Breast epithelium (tissue), 4 donors: ENCODE data around the gene MCM9. TPM values are rescaled to one million over a fixed set of nuclear protein-coding genes. Genes with fewer than 3 reads are reported as not detected.

Experiments
- DNase-seq, 2 donors: peaks; one replicate each; pipeline ENCODE4 v3.0.0-alpha.2; 2019; ENCODE audit warnings: low spot score in 2 of 2
- H3K27ac ChIP-seq, 2 donors: fragments of 200-600 bp; sonication (generic) in 1 of 2; one replicate each; pipeline ENCODE4 v1.5.1; 2016 to 2019; ENCODE audit warnings: mild to moderate bottlenecking in 1 of 2
- H3K27me3 ChIP-seq, 2 donors: fragments of 200-600 bp; sonication (generic) in 1 of 2; one replicate each; pipeline versions ENCODE4 v1.5.1 to v1.6.0; 2017 to 2019; ENCODE audit warnings: control low read depth in 1 of 2, mild to moderate bottlenecking in 1 of 2
- H3K36me3 ChIP-seq: fragments of 200-600 bp; one replicate; pipeline ENCODE4 v1.5.1; 2019
- H3K4me1 ChIP-seq, 2 donors: fragments of 200-600 bp; sonication (generic); one replicate each; pipeline ENCODE4 v1.5.1; 2016 to 2019; ENCODE audit warnings: control low read depth in 1 of 2
- H3K4me3 ChIP-seq, 3 donors: fragments of 200-600 bp; sonication (generic); 1 replicate in 2 of 3; 2 replicates in 1 of 3; pipeline ENCODE4 v1.5.1; 2016 to 2019; ENCODE audit warnings: mild to moderate bottlenecking in 3 of 3, moderate library complexity in 2 of 3
- H3K9me3 ChIP-seq, 2 donors: fragments of 200-600 bp; sonication (generic) in 1 of 2; one replicate each; pipeline ENCODE4 v1.5.1; 2016 to 2019; ENCODE audit warnings: control low read depth in 1 of 2
- POLR2A ChIP-seq: fragments of 450-650 bp; IDR thresholded peaks from one replicate; pipeline ENCODE4 v1.6.1; 2016; ENCODE audit warnings: antibody characterized with exemption, mild to moderate bottlenecking, moderate library complexity
- POLR2AphosphoS5 ChIP-seq, 3 donors: sonication (generic); formaldehyde crosslinking; IDR thresholded peaks; one replicate each; pipeline ENCODE4 v1.6.1; 2017; ENCODE audit warnings: antibody characterized with exemption in 3 of 3
- intact Hi-C: fragments of 100-400 bp; cut with DNase I; formaldehyde crosslinking; loops from one replicate; pipeline ENCODE4 v1.15.1; 2023; ENCODE audit warnings: low total_unique reads
- total RNA-seq, 3 donors: library from RNA; depleted of rRNA; stranded (reverse); fragments of >200 nt; gene quantifications; one replicate each; pipeline ENCODE4 v1.1.0, GENCODE V29; 2016
- TF ChIP-seq, protein P1 (sequence below), 3 donors: fragments of 450-650 bp; IDR thresholded peaks; one replicate each; pipeline ENCODE4 v1.5.1; 2016 to 2017; ENCODE audit warnings: antibody characterized with exemption in 3 of 3, mild to moderate bottlenecking in 3 of 3, moderate library complexity in 3 of 3

Gene MCM9
- total RNA-seq, 3 donors from 2014 or later: 17.9 to 40.5 (median 33.4) TPM

DNA sequence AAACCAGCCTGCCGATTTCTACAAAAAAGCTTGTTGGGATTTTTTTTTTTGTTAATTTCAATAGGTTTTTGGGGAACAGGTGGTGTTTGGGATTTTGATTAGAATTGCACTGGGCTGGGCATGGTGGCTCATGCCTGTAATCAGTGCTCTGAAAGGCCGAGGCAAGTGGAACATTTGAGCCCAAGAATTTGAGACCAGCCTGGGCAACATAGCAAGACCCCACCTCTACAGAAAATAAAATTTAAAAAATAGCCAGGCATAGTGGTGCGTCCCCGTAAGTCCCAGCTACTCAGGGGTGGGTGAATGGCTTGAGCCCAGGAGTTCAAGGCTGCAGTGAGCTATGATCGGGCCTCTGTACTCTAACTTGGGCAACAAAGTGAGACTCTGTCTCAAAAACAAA, 81.6 kb downstream of the MCM9 start:
- no peak for DNase-seq
- intact Hi-C loops: no loop called here
- H3K27me3 ChIP-seq: no peaks in the 10 kb centered on the region
- H3K27ac ChIP-seq: no peak overlapping the region
- no peaks in the 10 kb centered on the region for H3K36me3 ChIP-seq
- no peaks in the 10 kb centered on the region for H3K9me3 ChIP-seq
- H3K4me3 ChIP-seq: no peak overlapping the region
- H3K4me1 ChIP-seq: no peaks in the 10 kb centered on the region
- TF ChIP-seq POLR2A (no peak), POLR2AphosphoS5 (IDR thresholded peaks at IDR 0.05) (no peak)
- TF ChIP-seq, protein P1, sequence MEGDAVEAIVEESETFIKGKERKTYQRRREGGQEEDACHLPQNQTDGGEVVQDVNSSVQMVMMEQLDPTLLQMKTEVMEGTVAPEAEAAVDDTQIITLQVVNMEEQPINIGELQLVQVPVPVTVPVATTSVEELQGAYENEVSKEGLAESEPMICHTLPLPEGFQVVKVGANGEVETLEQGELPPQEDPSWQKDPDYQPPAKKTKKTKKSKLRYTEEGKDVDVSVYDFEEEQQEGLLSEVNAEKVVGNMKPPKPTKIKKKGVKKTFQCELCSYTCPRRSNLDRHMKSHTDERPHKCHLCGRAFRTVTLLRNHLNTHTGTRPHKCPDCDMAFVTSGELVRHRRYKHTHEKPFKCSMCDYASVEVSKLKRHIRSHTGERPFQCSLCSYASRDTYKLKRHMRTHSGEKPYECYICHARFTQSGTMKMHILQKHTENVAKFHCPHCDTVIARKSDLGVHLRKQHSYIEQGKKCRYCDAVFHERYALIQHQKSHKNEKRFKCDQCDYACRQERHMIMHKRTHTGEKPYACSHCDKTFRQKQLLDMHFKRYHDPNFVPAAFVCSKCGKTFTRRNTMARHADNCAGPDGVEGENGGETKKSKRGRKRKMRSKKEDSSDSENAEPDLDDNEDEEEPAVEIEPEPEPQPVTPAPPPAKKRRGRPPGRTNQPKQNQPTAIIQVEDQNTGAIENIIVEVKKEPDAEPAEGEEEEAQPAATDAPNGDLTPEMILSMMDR (IDR thresholded peaks at IDR 0.05): no peak

DNA sequence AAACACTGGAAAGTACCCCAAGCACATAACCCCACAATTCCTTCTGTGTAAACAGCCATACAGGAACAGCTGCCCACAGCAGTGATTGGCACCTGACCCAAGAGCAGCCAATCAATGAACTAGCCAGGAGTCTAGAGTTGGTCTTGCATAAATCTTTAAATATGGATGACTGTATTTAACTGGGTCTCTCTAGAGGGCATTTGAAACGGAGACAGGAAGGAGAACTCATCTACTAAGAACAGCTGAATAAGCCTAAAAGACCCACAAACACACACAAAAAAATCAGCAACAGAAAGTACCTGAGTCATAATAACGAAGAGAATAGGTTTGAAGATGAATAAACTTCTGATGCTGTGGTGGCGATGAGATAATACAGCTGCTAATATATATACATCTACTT, 90.0 kb downstream of the MCM9 start:
- no peaks in the 10 kb centered on the region for H3K36me3 ChIP-seq
- H3K9me3 ChIP-seq: no peaks in the 10 kb centered on the region
- H3K4me3 ChIP-seq: no peak overlapping the region
- intact Hi-C loops: no loop called here
- H3K27me3 ChIP-seq: no peaks in the 10 kb centered on the region
- H3K4me1 ChIP-seq: no peaks in the 10 kb centered on the region
- no peak overlapping the region for H3K27ac ChIP-seq
- no peak for DNase-seq
- TF ChIP-seq, protein P1 (IDR thresholded peaks at IDR 0.05): no peak
- TF ChIP-seq POLR2AphosphoS5 (IDR thresholded peaks at IDR 0.05): no peak
- TF ChIP-seq POLR2A: no peak

DNA sequence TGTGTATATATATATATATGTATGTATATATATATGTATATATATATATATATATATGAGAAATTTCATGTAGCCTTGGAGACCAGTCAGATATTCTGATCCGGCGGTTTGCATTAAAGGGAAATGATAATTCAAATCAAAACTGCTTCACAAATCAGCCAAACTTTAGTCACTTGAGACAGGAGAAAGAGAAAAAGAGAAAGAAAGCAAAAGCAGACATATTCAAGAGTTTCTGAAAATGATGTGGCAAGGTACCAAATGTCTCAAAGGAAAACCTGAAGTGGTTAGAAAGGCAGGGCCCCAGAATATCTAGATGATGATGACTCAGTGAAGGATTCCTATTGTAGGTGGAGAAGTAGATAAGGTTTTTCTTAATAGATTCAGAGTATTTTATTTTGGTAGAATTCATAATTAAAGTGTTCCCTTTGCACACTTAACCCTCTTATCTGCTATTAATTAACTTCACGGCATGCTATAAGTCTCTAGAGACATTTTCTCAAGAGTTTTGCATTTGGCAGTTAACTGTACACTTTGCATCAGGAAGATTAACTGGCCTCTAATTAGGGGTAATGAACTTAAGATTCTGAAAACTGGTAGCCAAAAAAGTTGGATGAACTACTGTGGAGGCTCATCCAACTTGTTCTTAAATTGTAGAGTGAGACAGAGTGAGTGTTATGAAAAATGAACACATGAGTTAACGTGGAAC, 91.1 kb downstream of the MCM9 start:
- no peak overlapping the region for H3K4me3 ChIP-seq
- intact Hi-C loops: no loop called here
- no peak overlapping the region for H3K27ac ChIP-seq
- TF ChIP-seq POLR2A: no peak
- TF ChIP-seq POLR2AphosphoS5 (IDR thresholded peaks at IDR 0.05): no peak
- TF ChIP-seq, protein P1 (IDR thresholded peaks at IDR 0.05): no peak
- no peak for DNase-seq
- no peaks in the 10 kb centered on the region for H3K9me3 ChIP-seq
- H3K4me1 ChIP-seq: no peaks in the 10 kb centered on the region
- H3K36me3 ChIP-seq: no peaks in the 10 kb centered on the region
- H3K27me3 ChIP-seq: no peaks in the 10 kb centered on the region

DNA sequence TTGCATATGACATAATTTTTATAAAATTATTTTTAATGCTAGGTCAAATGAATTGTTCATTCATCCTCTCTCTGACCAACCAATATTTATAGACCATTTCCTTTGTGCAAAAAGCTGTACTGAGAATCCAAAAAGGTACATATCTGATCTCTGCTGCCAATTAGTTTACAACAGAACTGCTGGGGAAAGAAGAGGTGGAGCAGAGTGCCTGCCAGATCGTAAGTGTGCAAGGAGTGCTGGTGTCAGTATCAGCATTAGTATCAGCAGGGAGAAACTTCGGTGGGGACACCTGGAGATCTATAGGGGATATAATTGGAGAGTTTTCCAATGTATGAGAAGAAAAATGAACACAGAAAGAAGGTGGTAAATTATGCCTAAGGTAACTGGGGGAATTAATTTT, 104.3 kb downstream of the MCM9 start:
- Histone ChIP-seq H3K4me3 (no peak overlapping the region), H3K4me1 (no peaks in the 10 kb centered on the region), H3K27ac (no peak overlapping the region), H3K36me3 (no peaks in the 10 kb centered on the region), H3K27me3 (no peaks in the 10 kb centered on the region), H3K9me3 (no peaks in the 10 kb centered on the region)
- DNase-seq: no peak
- TF ChIP-seq, protein P1 (IDR thresholded peaks at IDR 0.05): no peak
- no peak for TF ChIP-seq POLR2A
- TF ChIP-seq POLR2AphosphoS5 (IDR thresholded peaks at IDR 0.05): no peak
- intact Hi-C loops: no loop called here

DNA sequence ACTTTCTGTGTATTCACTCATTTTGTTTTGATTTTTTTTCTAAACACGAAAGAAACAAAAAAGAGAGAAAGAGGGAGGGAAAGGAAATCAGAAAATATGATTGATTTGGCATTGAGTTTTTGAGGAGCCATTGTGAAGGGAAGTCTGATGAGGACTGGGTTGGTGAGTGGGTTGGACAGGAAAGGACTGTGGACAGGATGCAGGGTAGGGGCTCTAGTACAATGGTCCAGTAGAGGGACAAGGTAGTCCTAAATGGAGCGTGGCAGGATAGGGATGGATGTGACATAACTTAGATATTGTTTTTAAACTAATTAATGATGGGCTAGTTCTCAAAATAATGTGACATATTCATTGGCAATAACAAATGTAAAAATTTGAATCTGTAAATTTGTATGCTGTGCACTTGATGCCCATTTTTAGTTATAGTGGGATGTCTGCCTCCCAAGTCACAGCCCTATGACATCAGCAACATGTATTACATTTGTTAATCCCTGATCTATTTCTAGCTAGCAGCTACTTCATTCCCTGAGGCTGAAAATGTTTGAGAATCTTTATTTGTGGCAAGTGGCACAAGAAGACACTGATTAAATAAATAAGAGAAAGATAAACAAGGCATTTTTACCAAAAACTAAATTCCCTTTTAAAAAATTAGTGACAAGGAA, 105.0 kb downstream of the MCM9 start:
- intact Hi-C loops: no loop called here
- DNase-seq: no peak
- no peaks in the 10 kb centered on the region for H3K36me3 ChIP-seq
- no peaks in the 10 kb centered on the region for H3K27me3 ChIP-seq
- no peaks in the 10 kb centered on the region for H3K9me3 ChIP-seq
- TF ChIP-seq POLR2A (no peak), POLR2AphosphoS5 (IDR thresholded peaks at IDR 0.05) (no peak)
- TF ChIP-seq, protein P1 (IDR thresholded peaks at IDR 0.05): no peak
- no peak overlapping the region for H3K27ac ChIP-seq
- no peaks in the 10 kb centered on the region for H3K4me1 ChIP-seq
- H3K4me3 ChIP-seq: no peak overlapping the region
